SU-DHL-6 (cell line): ENCODE measurements around the gene ANXA2R.

Source experiments
- H2AFZ ChIP-seq: fragments of 200-600 bp; sonication (generic); 2 replicates; pipeline ENCODE4 v1.6.1; 2014; ENCODE audit warnings: low read depth, mild to moderate bottlenecking, moderate library complexity, mixed read lengths, antibody characterized with exemption, low read length; ENCODE audit not compliant: severe bottlenecking
- H3F3A ChIP-seq: fragments of 200-600 bp; shearing (Covaris generic); 2 replicates; pipeline ENCODE4 v1.6.0; 2016; ENCODE audit warnings: antibody characterized with exemption, mild to moderate bottlenecking; ENCODE audit not compliant: insufficient read depth
- H3K27ac ChIP-seq: fragments of 200-600 bp; sonication (generic); 2 replicates; pipeline ENCODE4 v1.5.1; 2016; ENCODE audit warnings: low read depth, mild to moderate bottlenecking, low read length, moderate library complexity, mixed read lengths
- H3K27me3 ChIP-seq: fragments of 200-600 bp; sonication (generic), shearing (Covaris generic); 2 replicates; pipeline ENCODE4 v1.6.0; 2014; ENCODE audit warnings: mild to moderate bottlenecking, low read length
- H3K36me3 ChIP-seq: fragments of 200-600 bp; sonication (generic); 2 replicates; pipeline ENCODE4 v1.6.1; 2014; ENCODE audit warnings: mild to moderate bottlenecking, low read length, mixed read lengths
- H3K4me2 ChIP-seq: fragments of 300-600, 200-600 bp; shearing (Covaris generic), sonication (generic); 2 replicates; pipeline ENCODE4 v1.6.0; 2014; ENCODE audit warnings: low read length, low read depth, mild to moderate bottlenecking; ENCODE audit not compliant: poor library complexity, severe bottlenecking
- H3K4me3 ChIP-seq: fragments of 200-600 bp; sonication (generic); 2 replicates; pipeline ENCODE4 v1.5.1; 2014; ENCODE audit warnings: antibody characterized with exemption, low read length, mild to moderate bottlenecking, mixed read lengths; ENCODE audit not compliant: insufficient read depth, poor library complexity, severe bottlenecking
- H3K79me2 ChIP-seq: fragments of 200-600 bp; sonication (generic); 2 replicates; pipeline ENCODE4 v1.6.1; 2014; ENCODE audit warnings: mild to moderate bottlenecking, low read length, moderate library complexity; ENCODE audit not compliant: insufficient read depth
- H3K9ac ChIP-seq: fragments of 200-600 bp; sonication (generic); 2 replicates; pipeline ENCODE4 v1.7.0; 2014; ENCODE audit warnings: mild to moderate bottlenecking, low read length
- H3K9me2 ChIP-seq: fragments of 200-600 bp; sonication (generic); replicated peaks from 2 replicates; pipeline ENCODE4 v1.6.1; 2014; ENCODE audit warnings: low read length; ENCODE audit not compliant: insufficient read depth
- H3K9me3 ChIP-seq: fragments of 200-600 bp; sonication (generic); 2 replicates; pipeline ENCODE4 v1.6.1; 2014; ENCODE audit warnings: low read length, mixed read lengths; ENCODE audit not compliant: insufficient read depth
- H4K20me1 ChIP-seq: fragments of 200-600 bp; sonication (generic); 2 replicates; pipeline ENCODE4 v1.6.1; 2014; ENCODE audit warnings: low read depth, mild to moderate bottlenecking, antibody characterized with exemption, low read length, moderate library complexity, mixed read lengths
- EZH2phosphoT487 ChIP-seq: fragments of 200-600 bp; sonication (generic), shearing (Covaris generic); conservative IDR thresholded peaks from 2 replicates; pipeline ENCODE4 v1.6.1; 2018; ENCODE audit warnings: mild to moderate bottlenecking, antibody characterized with exemption, low read length, moderate library complexity, mixed read lengths
- TF ChIP-seq, protein P1 (sequence below): fragments of 200-600 bp; sonication (generic); IDR thresholded peaks from one replicate; pipeline ENCODE4 v1.5.1; 2017; ENCODE audit warnings: antibody characterized with exemption, mild to moderate bottlenecking, low read length, moderate library complexity; ENCODE audit not compliant: insufficient read depth, poor library complexity, severe bottlenecking

Gene ANXA2R

GRCh38 chr5:43020399-43020746 is 19.7 kb downstream of the ANXA2R start:
- TF ChIP-seq, protein P1, sequence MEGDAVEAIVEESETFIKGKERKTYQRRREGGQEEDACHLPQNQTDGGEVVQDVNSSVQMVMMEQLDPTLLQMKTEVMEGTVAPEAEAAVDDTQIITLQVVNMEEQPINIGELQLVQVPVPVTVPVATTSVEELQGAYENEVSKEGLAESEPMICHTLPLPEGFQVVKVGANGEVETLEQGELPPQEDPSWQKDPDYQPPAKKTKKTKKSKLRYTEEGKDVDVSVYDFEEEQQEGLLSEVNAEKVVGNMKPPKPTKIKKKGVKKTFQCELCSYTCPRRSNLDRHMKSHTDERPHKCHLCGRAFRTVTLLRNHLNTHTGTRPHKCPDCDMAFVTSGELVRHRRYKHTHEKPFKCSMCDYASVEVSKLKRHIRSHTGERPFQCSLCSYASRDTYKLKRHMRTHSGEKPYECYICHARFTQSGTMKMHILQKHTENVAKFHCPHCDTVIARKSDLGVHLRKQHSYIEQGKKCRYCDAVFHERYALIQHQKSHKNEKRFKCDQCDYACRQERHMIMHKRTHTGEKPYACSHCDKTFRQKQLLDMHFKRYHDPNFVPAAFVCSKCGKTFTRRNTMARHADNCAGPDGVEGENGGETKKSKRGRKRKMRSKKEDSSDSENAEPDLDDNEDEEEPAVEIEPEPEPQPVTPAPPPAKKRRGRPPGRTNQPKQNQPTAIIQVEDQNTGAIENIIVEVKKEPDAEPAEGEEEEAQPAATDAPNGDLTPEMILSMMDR = no peak
- H3K36me3 ChIP-seq = no peaks in the 10 kb centered on the region
- H3K79me2 ChIP-seq = no peaks in the 10 kb centered on the region
- H3K27me3 ChIP-seq = no peaks in the 10 kb centered on the region
- H3K9me2 ChIP-seq = no peaks in the 10 kb centered on the region
- H4K20me1 ChIP-seq = no peaks in the 10 kb centered on the region
- H3F3A ChIP-seq = peaks cover 16% of the 10 kb centered on the region
- peak overlapping the region; percentile 7 for H3K4me3 ChIP-seq
- peak overlapping the region; percentile 65; the same call in 1 of the 2 replicates for H3K9ac ChIP-seq
- peak overlapping the region; percentile 87 for H2AFZ ChIP-seq
- no peaks in the 10 kb centered on the region for H3K9me3 ChIP-seq
- H3K4me2 ChIP-seq = peak overlapping the region; percentile 98
- no peak overlapping the region for H3K27ac ChIP-seq

DNA sequence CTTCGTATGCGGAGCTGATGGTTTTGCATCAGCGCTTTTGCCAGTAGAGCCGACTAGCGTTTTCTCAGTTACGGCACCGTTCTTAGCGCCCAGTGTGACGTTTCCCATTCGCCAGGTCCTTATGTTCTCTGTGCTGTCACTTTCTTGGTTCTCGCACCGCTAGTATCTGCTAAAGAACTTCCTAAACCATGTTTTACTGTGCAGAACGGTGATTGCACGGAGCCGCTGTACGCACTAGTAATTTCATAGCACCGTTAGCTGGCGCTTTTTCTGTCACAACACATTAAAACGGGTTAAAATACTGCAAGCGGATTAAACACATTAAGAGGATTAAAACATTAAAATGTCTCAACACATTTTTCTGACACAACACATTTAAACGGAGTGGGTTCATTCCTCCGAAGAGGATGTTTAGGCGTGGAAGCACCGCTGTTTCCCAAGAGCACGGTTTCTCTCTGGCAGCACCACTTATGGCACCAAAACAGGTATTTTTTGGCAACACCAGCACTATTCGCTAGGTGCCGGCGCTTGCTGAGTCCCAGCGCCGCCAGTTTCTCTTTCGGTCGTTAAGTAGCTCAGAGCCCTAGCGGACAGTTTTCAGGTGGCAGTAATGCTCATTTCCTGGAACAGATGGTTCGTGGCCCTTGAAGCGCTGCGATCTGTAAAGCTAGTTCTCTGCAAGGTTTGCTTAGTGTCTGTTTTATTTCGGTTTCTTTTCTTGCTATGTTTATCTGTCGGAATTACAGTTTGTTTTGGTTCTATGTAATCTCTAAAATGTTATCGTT is 20.3 kb downstream of the ANXA2R start:
- Histone ChIP-seq H3K4me3 (peak overlapping the region; percentile 66), H2AFZ (peak overlapping the region; percentile 87), H4K20me1 (no peaks in the 10 kb centered on the region), H3K4me2 (peak overlapping the region; percentile 98), H3F3A (peaks cover 16% of the 10 kb centered on the region), H3K9me3 (no peaks in the 10 kb centered on the region), H3K27me3 (no peaks in the 10 kb centered on the region), H3K36me3 (no peaks in the 10 kb centered on the region), H3K9me2 (no peaks in the 10 kb centered on the region), H3K27ac (peak overlapping the region; percentile 76), H3K79me2 (no peaks in the 10 kb centered on the region), H3K9ac (peak overlapping the region; percentile 65)
- TF ChIP-seq, protein P1 = peak; percentile 14
- TF ChIP-seq EZH2phosphoT487 = no peak

DNA sequence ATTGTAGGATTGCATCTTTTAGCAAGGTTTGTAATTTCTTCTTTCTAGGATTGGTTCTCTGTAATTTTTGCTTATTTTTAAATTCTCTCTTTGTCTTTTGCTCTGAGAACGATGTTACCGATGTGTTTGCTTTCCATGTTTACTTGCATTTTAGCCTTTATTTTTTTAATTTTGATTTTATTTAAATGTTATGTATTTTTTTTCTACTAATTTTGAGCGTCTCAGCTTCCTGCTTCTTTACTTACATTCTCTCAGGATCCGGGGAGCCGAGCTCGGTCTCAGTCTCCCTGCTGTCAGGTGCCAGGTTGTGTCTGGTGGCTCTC is 20.9 kb downstream of the ANXA2R start:
- Histone ChIP-seq H3K36me3 (no peaks in the 10 kb centered on the region), H3K27ac (peak overlapping the region; percentile 76), H3F3A (peaks cover 16% of the 10 kb centered on the region), H3K9me2 (no peaks in the 10 kb centered on the region), H3K27me3 (no peaks in the 10 kb centered on the region), H3K79me2 (no peaks in the 10 kb centered on the region), H4K20me1 (no peaks in the 10 kb centered on the region), H3K9me3 (no peaks in the 10 kb centered on the region), H3K4me2 (peak overlapping the region; percentile 98), H3K4me3 (peak overlapping the region; percentile 66), H3K9ac (peak overlapping the region; percentile 65), H2AFZ (peak overlapping the region; percentile 87)
- TF ChIP-seq EZH2phosphoT487 = no peak
- TF ChIP-seq, protein P1 = no peak
